Measurements from ENCODE around the gene SCYL2.

DNA sequence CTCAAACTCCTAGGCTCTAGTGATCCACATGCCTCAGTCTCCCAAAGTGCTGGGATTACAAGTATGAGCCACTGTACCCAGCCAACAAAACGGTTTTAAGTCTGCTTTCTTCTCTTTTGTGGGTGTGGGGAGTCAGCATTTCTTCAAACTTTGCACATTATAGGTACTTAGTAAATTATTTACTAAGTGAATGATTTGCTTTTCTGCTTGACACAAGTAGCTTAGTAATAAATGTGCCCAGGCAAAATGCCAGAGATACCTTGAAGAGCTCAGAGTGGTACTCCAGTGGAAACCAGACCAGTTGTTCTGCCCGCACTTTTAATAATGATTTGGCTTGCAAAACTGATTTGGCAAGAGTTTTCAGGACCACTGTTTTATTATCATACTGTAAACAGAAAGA lies 15.1 kb upstream of the SCYL2 start:
- TF ChIP-seq, protein P1, sequence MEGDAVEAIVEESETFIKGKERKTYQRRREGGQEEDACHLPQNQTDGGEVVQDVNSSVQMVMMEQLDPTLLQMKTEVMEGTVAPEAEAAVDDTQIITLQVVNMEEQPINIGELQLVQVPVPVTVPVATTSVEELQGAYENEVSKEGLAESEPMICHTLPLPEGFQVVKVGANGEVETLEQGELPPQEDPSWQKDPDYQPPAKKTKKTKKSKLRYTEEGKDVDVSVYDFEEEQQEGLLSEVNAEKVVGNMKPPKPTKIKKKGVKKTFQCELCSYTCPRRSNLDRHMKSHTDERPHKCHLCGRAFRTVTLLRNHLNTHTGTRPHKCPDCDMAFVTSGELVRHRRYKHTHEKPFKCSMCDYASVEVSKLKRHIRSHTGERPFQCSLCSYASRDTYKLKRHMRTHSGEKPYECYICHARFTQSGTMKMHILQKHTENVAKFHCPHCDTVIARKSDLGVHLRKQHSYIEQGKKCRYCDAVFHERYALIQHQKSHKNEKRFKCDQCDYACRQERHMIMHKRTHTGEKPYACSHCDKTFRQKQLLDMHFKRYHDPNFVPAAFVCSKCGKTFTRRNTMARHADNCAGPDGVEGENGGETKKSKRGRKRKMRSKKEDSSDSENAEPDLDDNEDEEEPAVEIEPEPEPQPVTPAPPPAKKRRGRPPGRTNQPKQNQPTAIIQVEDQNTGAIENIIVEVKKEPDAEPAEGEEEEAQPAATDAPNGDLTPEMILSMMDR (IDR thresholded peaks at IDR 0.05; ENCODE audit: low read depth, low read length, poor library complexity, severe bottlenecking), result no peak
- no peak for TF ChIP-seq EZH2phosphoT487 (IDR thresholded peaks at IDR 0.05; ENCODE audit: borderline replicate concordance, low read length)

All from DOHH2 (cell line).